OCI-LY3 (cell line): ENCODE data around the gene ZNF202.

Experiments used
- EZH2phosphoT487 ChIP-seq: fragments of 200-600 bp; shearing (Covaris generic); IDR thresholded peaks from 2 replicates; pipeline ENCODE4 v1.6.1; 2018; ENCODE audit warnings: antibody characterized with exemption, mixed run types, low read depth
- TF ChIP-seq, protein P1 (sequence below): fragments of 200-600, 300-600 bp; sonication (generic); IDR thresholded peaks from 2 replicates; pipeline ENCODE4 v1.5.1; 2014; ENCODE audit warnings: antibody characterized with exemption, low read length, low read depth

DNA sequence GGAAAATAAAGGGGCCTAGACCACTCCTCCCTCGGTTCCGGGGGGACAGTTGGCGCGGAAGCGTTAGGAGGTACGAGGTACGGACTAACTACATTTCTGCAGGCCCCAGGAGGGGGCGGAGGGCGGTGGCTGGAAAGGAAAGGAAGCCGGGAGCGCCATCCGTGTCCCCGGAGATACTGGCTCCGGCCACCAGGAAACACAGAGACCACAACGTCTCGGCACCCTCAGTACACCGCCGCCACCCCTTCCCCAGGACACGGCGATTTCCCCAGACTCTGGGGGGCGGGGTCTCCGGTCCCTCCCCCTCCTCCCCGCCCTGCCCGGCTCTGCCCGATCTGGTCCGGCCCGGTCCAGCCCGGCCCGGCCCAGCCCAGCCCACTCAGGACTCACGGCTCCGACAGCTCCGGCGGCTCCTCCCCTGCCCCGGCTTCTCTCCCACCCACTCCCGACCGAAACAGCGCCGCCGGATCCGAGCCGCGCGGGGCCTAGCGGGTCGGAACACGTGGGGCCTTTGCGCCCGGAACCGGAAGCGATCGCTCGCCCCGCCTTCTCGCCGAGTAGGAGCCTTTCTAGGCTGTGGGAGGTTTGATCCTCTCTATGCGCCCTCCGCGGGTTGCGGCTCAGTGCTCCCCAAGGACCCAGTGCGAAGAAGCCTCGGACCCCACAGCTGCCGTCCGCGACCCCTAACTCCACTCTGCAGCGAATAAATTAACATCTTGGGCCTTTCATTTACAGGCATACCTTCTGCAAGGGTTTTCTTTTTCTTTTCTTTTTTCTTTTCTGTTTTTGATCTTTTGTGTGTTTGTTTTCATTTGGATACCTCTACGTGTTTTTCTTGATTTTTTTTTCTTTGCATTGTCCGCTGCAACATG, at the start of gene ZNF202:
- TF ChIP-seq, protein P1, sequence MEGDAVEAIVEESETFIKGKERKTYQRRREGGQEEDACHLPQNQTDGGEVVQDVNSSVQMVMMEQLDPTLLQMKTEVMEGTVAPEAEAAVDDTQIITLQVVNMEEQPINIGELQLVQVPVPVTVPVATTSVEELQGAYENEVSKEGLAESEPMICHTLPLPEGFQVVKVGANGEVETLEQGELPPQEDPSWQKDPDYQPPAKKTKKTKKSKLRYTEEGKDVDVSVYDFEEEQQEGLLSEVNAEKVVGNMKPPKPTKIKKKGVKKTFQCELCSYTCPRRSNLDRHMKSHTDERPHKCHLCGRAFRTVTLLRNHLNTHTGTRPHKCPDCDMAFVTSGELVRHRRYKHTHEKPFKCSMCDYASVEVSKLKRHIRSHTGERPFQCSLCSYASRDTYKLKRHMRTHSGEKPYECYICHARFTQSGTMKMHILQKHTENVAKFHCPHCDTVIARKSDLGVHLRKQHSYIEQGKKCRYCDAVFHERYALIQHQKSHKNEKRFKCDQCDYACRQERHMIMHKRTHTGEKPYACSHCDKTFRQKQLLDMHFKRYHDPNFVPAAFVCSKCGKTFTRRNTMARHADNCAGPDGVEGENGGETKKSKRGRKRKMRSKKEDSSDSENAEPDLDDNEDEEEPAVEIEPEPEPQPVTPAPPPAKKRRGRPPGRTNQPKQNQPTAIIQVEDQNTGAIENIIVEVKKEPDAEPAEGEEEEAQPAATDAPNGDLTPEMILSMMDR, result no peak
- no peak for TF ChIP-seq EZH2phosphoT487
